PC-3 (cell line): ENCODE data around the gene AKAIN1.

Experiments
- CTCF ChIP-seq: fragments of 300-600 bp; sonication (generic); conservative IDR thresholded peaks from 2 replicates; pipeline ENCODE4 v1.5.1; 2017; ENCODE audit warnings: antibody characterized with exemption, low read depth, mild to moderate bottlenecking, low read length
- EZH2 ChIP-seq: fragments of 300-600 bp; sonication (generic); IDR thresholded peaks from one replicate; pipeline ENCODE4 v1.6.1; 2017; ENCODE audit warnings: antibody characterized with exemption, mild to moderate bottlenecking, low read length; ENCODE audit not compliant: unreplicated experiment
- EZH2phosphoT487 ChIP-seq: fragments of 300-600 bp; sonication (generic); IDR thresholded peaks from 2 replicates; pipeline ENCODE4 v1.6.1; 2018; ENCODE audit warnings: mild to moderate bottlenecking, antibody characterized with exemption, low read length, borderline replicate concordance

- no peak for TF ChIP-seq CTCF
- no peak for TF ChIP-seq EZH2
- no peak for TF ChIP-seq EZH2phosphoT487
Observed at GRCh38 chr18:5132987-5133386, 64.1 kb downstream of the AKAIN1 start.
